Kidney (tissue), 14 donors: Measurements from ENCODE around the gene KCNK7. TPM values are rescaled to one million over a fixed set of nuclear protein-coding genes. Genes with fewer than 3 reads are reported as not detected.
A peak's percentile ranks its signal among the peaks of the same experiment; 100 is the strongest.

Experiments used
- DNase-seq, 5 donors: peaks; one replicate each; pipeline ENCODE4 v3.0.0-alpha.2; 2013 to 2020
- FAIRE-seq: peaks from 2 replicates; lab custom pipeline; 2012; peaks lifted over from hg19 to GRCh38; lab: Jason Lieb, UNC
- H3K27ac ChIP-seq, 2 donors: one replicate each; pipeline ENCODE4 v1.7.0; 2013; ENCODE audit warnings: low read depth in 2 of 2, low read length in 2 of 2, inconsistent platforms in 1 of 2
- H3K27me3 ChIP-seq: one replicate; pipeline ENCODE4 v1.7.1; 2013; ENCODE audit warnings: low read length, inconsistent platforms; ENCODE audit not compliant: control insufficient read depth, insufficient read depth
- H3K36me3 ChIP-seq, 3 donors: one replicate each; pipeline versions ENCODE4 v1.7.0 to v1.7.1; 2013; ENCODE audit warnings: low read length in 3 of 3, control low read depth in 1 of 3, inconsistent platforms in 1 of 3; ENCODE audit not compliant: insufficient read depth in 3 of 3, control insufficient read depth in 2 of 3
- H3K4me1 ChIP-seq, 3 donors: one replicate each; pipeline versions ENCODE4 v1.7.0 to v1.7.1; 2013; ENCODE audit warnings: low read length in 3 of 3, inconsistent platforms in 1 of 3, low read depth in 1 of 3; ENCODE audit not compliant: control insufficient read depth in 2 of 3, insufficient read depth in 2 of 3
- H3K4me3 ChIP-seq, 3 donors: one replicate each; pipeline versions ENCODE4 v1.7.0 to v1.8.1; 2013; ENCODE audit warnings: low read length in 3 of 3, control low read depth in 1 of 3, inconsistent platforms in 1 of 3
- H3K9ac ChIP-seq, 3 donors: one replicate each; pipeline versions ENCODE4 v1.7.0 to v1.7.1; 2013; ENCODE audit warnings: low read length in 3 of 3, control low read depth in 1 of 3, inconsistent platforms in 1 of 3
- H3K9me3 ChIP-seq, 3 donors: one replicate each; pipeline versions ENCODE4 v1.7.0 to v1.7.1; 2013; ENCODE audit warnings: low read length in 3 of 3, control low read depth in 1 of 3, inconsistent platforms in 1 of 3; ENCODE audit not compliant: control insufficient read depth in 2 of 3, insufficient read depth in 1 of 3
- intact Hi-C: fragments of 100-400 bp; cut with DNase I; formaldehyde crosslinking; loops from one replicate; pipeline ENCODE4 v1.11.1; 2022
- polyA plus RNA-seq: library from polyadenylated mRNA; stranded (reverse); fragments of 350-450 nt; fragmentation: Illumina TruSeq; extraction: RNeasy Lipid Tissue Mini Kit (QIAGEN cat#74804); gene quantifications from one replicate; pipeline ENCODE4 v1.2.3, GENCODE V29; 2014; ENCODE audit warnings: low read depth, low replicate concordance; ENCODE audit not compliant: insufficient read depth
- total RNA-seq: library from RNA; stranded (reverse); fragmentation: NEBNext Ultra II Directional; extraction: Animal tissue kit (Norgen Biotek cat#: 25700); gene quantifications from one replicate; pipeline ENCODE4 v1.2.1, GENCODE V29; 2021
- TF ChIP-seq, protein P1 (sequence below): IDR thresholded peaks from 3 replicates; pipeline ENCODE4 v1.5.1; 2012; ENCODE audit warnings: mild to moderate bottlenecking, moderate library complexity, borderline replicate concordance; ENCODE audit not compliant: insufficient read depth; ENCODE audit errors: extremely low read depth
- donor health status: control.
- donor health status: control.
- donor health status: control.
- donor health status: control.
- donor health status: control.
- donor health status: DM: yes; HTN: yes; CAD: no.
- donor health status: Normal renal cell carcinoma (clear cell type).

The KCNK7 gene
- total and polyA plus RNA-seq, 2 donors from 2014 or later = 0.25 TPM; not detected in 1

DNA sequence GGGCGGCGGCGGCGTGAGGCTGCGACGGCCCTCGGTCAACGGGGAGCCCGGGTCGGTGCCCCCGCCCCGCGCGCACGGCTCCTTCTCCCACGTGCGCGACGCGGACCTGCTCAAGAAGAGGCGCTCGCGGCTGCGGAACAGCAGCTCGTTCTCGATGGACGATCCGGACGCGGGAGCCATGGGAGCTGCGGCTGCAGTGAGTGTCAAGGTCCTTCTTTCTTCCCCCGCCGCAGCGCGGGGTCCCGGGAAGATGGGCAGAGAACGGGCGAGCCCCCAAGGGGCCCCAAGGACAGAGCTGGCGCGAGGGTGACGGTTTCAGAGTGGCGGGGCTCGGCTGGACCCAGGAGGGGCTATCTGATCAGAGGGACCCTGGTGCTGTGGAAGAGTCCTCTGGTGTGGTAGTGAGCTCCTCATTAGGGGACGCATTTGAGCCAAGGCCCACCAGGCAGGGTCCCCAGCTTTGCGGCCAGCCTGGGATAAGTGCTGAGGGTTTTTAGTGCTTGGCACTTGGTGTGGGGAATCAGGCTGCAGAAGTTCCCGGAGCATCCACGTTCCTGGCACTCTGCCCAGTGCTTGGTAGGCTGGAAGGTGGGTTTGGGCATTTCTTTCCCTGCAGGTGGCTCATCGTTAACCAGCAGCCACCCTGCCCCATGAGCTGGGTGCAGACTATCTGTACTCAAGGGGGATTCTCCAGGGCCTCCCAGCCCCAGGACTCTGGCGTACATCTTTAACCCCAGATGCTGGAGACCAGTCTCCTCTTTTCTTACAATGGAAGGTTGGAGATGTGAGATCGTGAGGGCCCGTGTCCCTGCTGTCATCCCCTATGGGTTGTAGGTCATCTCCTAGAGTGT, 10.0 kb downstream of the KCNK7 start:
- Histone ChIP-seq H3K27ac (no peak overlapping the region), H3K36me3 (peaks cover 0 to under 1% (median 0%) of the 10 kb centered on the region in 3 donors), H3K4me1 (peaks cover 0 to 9% (median 0%) of the 10 kb centered on the region in 3 donors), H3K4me3 (no peak overlapping the region), H3K9me3 (no peaks in the 10 kb centered on the region), H3K9ac (no peak overlapping the region), H3K27me3 (no peaks in the 10 kb centered on the region)
- intact Hi-C loops = no loop called here
- TF ChIP-seq, protein P1, sequence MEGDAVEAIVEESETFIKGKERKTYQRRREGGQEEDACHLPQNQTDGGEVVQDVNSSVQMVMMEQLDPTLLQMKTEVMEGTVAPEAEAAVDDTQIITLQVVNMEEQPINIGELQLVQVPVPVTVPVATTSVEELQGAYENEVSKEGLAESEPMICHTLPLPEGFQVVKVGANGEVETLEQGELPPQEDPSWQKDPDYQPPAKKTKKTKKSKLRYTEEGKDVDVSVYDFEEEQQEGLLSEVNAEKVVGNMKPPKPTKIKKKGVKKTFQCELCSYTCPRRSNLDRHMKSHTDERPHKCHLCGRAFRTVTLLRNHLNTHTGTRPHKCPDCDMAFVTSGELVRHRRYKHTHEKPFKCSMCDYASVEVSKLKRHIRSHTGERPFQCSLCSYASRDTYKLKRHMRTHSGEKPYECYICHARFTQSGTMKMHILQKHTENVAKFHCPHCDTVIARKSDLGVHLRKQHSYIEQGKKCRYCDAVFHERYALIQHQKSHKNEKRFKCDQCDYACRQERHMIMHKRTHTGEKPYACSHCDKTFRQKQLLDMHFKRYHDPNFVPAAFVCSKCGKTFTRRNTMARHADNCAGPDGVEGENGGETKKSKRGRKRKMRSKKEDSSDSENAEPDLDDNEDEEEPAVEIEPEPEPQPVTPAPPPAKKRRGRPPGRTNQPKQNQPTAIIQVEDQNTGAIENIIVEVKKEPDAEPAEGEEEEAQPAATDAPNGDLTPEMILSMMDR = no peak
- DNase-seq = peak in 1 of 5 donors; percentile 35
- FAIRE-seq = no peak

DNA sequence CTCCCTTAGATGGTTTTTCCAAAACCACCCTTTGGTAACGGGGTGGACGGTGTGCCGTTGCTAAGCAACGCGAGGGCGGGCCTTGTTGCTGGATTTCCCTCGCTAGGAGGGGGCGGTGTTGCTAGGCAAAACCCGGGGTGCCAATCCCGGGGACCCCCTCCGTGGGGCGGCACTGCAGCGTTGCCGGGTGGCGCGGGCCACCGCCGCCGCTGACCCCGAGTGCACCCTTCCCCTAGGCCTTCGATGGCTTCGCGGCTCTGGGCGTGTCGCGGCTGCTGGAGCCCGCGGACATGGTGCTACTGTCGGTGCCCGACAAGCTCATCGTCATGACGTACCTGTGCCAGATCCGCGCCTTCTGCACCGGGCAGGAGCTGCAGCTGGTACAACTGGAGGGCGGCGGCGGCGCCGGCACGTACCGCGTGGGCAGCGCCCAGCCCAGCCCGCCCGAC, 10.9 kb downstream of the KCNK7 start:
- peak in 3 of 5 donors; percentile 59 to 84 (median 64) for DNase-seq
- Histone ChIP-seq H3K9ac (no peak overlapping the region), H3K36me3 (peaks cover 0 to 5% (median 0%) of the 10 kb centered on the region in 3 donors), H3K27me3 (no peaks in the 10 kb centered on the region), H3K27ac (no peak overlapping the region), H3K4me1 (peaks cover 0 to 9% (median 0%) of the 10 kb centered on the region in 3 donors), H3K4me3 (no peak overlapping the region), H3K9me3 (no peaks in the 10 kb centered on the region)
- intact Hi-C loops = no loop called here
- no peak for FAIRE-seq
- TF ChIP-seq, protein P1 = no peak

DNA sequence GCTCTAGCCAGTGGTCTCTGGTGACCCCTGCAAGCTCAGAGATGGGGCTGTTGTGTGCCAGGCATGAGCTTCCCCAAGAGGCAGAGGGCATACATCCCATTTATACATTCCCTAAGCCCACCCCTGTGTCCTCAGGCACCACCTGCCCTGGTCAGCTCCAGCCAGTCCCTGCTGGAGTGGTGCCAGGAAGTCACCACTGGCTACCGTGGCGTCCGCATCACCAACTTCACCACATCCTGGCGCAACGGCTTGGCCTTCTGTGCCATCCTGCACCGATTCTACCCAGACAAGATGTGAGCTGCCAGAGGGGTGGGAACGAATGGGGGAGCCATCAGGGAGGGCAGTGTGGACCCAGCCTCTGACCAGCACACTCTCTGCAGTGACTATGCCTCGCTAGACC, 11.5 kb downstream of the KCNK7 start:
- Histone ChIP-seq H3K4me3 (no peak overlapping the region), H3K27me3 (no peaks in the 10 kb centered on the region), H3K9me3 (no peaks in the 10 kb centered on the region), H3K4me1 (peaks cover 0 to 9% (median 0%) of the 10 kb centered on the region in 3 donors), H3K27ac (no peak overlapping the region), H3K36me3 (peaks cover 0 to 5% (median 0%) of the 10 kb centered on the region in 3 donors), H3K9ac (no peak overlapping the region)
- DNase-seq = no peak
- FAIRE-seq = no peak
- TF ChIP-seq, protein P1 = no peak
- intact Hi-C loops = no loop called here
